H9 (cell line): Measurements from ENCODE around the gene DPP6. TPM values are rescaled to one million over a fixed set of nuclear protein-coding genes. Genes with fewer than 3 reads are reported as not detected.

Experiments
- DNase-seq: peaks from one replicate; pipeline ENCODE4 v3.0.0-alpha.2; 2017
- H2AFZ ChIP-seq: one replicate; pipeline ENCODE4 v1.6.1; 2013; ENCODE audit warnings: mild to moderate bottlenecking, low read length, control low read depth, moderate library complexity
- H2AK5ac ChIP-seq: 2 replicates; pipeline ENCODE4 v1.6.1; 2013; ENCODE audit warnings: low read length, control low read depth, mixed read lengths; ENCODE audit not compliant: insufficient read length
- H2BK120ac ChIP-seq: one replicate; pipeline ENCODE4 v1.6.1; 2013; ENCODE audit warnings: low read depth, mild to moderate bottlenecking, low read length, control low read depth, inconsistent platforms; ENCODE audit not compliant: poor library complexity, severe bottlenecking
- H2BK12ac ChIP-seq: 2 replicates; pipeline ENCODE4 v1.6.1; 2013; ENCODE audit warnings: low read length, control low read depth, mixed read lengths, low read depth; ENCODE audit not compliant: insufficient read length
- H2BK15ac ChIP-seq: 2 replicates; pipeline ENCODE4 v1.6.1; 2013; ENCODE audit warnings: low read depth, low read length, control low read depth
- H2BK20ac ChIP-seq: one replicate; pipeline ENCODE4 v1.6.1; 2013; ENCODE audit warnings: low read depth, mild to moderate bottlenecking, low read length, control low read depth, inconsistent platforms; ENCODE audit not compliant: poor library complexity, severe bottlenecking
- H2BK5ac ChIP-seq: 2 replicates; pipeline ENCODE4 v1.6.1; 2013; ENCODE audit warnings: low read length, control low read depth, mixed read lengths; ENCODE audit not compliant: insufficient read length
- H3K14ac ChIP-seq: 2 replicates; pipeline ENCODE4 v1.6.1; 2013; ENCODE audit warnings: low read length, control low read depth; ENCODE audit not compliant: insufficient read depth
- H3K18ac ChIP-seq: 2 replicates; pipeline ENCODE4 v1.6.1; 2013; ENCODE audit warnings: low read depth, mild to moderate bottlenecking, mixed read lengths, low read length, control low read depth; ENCODE audit not compliant: insufficient read length
- H3K23ac ChIP-seq: 2 replicates; pipeline ENCODE4 v1.6.1; 2013; ENCODE audit warnings: low read length, control low read depth, mixed read lengths, low read depth; ENCODE audit not compliant: insufficient read length
- H3K23me2 ChIP-seq: 2 replicates; pipeline ENCODE4 v1.6.1; 2013; ENCODE audit warnings: low read depth, mild to moderate bottlenecking, mixed read lengths, low read length, control low read depth; ENCODE audit not compliant: insufficient read length, poor library complexity, severe bottlenecking
- H3K27ac ChIP-seq: 2 replicates; pipeline ENCODE4 v1.5.1; 2013; ENCODE audit warnings: low read length, control low read depth, mixed read lengths, low read depth; ENCODE audit not compliant: insufficient read length
- H3K27me3 ChIP-seq: 2 replicates; pipeline ENCODE4 v1.6.1; 2013; ENCODE audit warnings: low read length, control low read depth, inconsistent platforms; ENCODE audit not compliant: insufficient read depth
- H3K4ac ChIP-seq: 2 replicates; pipeline ENCODE4 v1.6.1; 2013; ENCODE audit warnings: low read depth, mild to moderate bottlenecking, control low read depth, inconsistent platforms, low read length, moderate library complexity
- H3K4me1 ChIP-seq: 2 replicates; pipeline ENCODE4 v1.6.1; 2013; ENCODE audit warnings: low read length, control low read depth, inconsistent platforms; ENCODE audit not compliant: insufficient read depth
- H3K4me2 ChIP-seq: 2 replicates; pipeline ENCODE4 v1.6.1; 2013; ENCODE audit warnings: low read length, control low read depth, mixed read lengths; ENCODE audit not compliant: insufficient read length, insufficient read depth
- H3K56ac ChIP-seq: 2 replicates; pipeline ENCODE4 v1.6.1; 2013; ENCODE audit warnings: low read depth, mild to moderate bottlenecking, mixed read lengths, low read length, control low read depth; ENCODE audit not compliant: insufficient read length
- H3K79me1 ChIP-seq: 2 replicates; pipeline ENCODE4 v1.6.1; 2013; ENCODE audit warnings: low read depth, mild to moderate bottlenecking, moderate library complexity, low read length, control low read depth, inconsistent platforms; ENCODE audit not compliant: insufficient read depth, poor library complexity, severe bottlenecking
- H3K79me2 ChIP-seq: 2 replicates; pipeline ENCODE4 v1.6.1; 2013; ENCODE audit warnings: low read length, control low read depth, inconsistent platforms; ENCODE audit not compliant: insufficient read depth
- H3K9ac ChIP-seq: 2 replicates; pipeline ENCODE4 v1.6.1; 2013; ENCODE audit warnings: low read length, control low read depth, mixed read lengths; ENCODE audit not compliant: insufficient read length; ENCODE audit errors: extremely low read depth
- H3K9me3 ChIP-seq: one replicate; pipeline ENCODE4 v1.6.1; 2013; ENCODE audit warnings: low read depth, low read length, inconsistent platforms; ENCODE audit not compliant: control insufficient read depth
- H3T11ph ChIP-seq: one replicate; pipeline ENCODE4 v1.6.1; 2013; ENCODE audit warnings: mild to moderate bottlenecking, low read length, control low read depth, inconsistent platforms
- H4K20me1 ChIP-seq: one replicate; pipeline ENCODE4 v1.6.1; 2013; ENCODE audit not compliant: control insufficient read depth, insufficient read length, insufficient read depth
- H4K5ac ChIP-seq: 2 replicates; pipeline ENCODE4 v1.6.1; 2013; ENCODE audit warnings: low read depth, mild to moderate bottlenecking, mixed read lengths, low read length, control low read depth; ENCODE audit not compliant: insufficient read length
- H4K8ac ChIP-seq: replicated peaks from 2 replicates; pipeline ENCODE4 v1.6.1; 2013; ENCODE audit warnings: low read length, control low read depth, mixed read lengths, low read depth; ENCODE audit not compliant: insufficient read length
- H4K91ac ChIP-seq: 2 replicates; pipeline ENCODE4 v1.6.1; 2013; ENCODE audit warnings: low read depth, mild to moderate bottlenecking, moderate library complexity, mixed read lengths, low read length, control low read depth; ENCODE audit not compliant: insufficient read length
- H3K27ac Mint-ChIP-seq, 3 experiments: 2 replicates in 2 of 3; 3 replicates in 1 of 3; pipeline ENCODE4 v1.8.0; 2020 to 2021; ENCODE audit warnings: mixed read lengths in 3 of 3, mild to moderate bottlenecking in 1 of 3, moderate library complexity in 1 of 3
- H3K27me3 Mint-ChIP-seq: 2 replicates; pipeline ENCODE4 v1.8.0; 2021; ENCODE audit warnings: low read depth, mild to moderate bottlenecking, moderate library complexity, mixed read lengths
- H3K36me3 Mint-ChIP-seq, 3 experiments: 2 replicates in 2 of 3; 3 replicates in 1 of 3; pipeline ENCODE4 v1.8.0; 2020 to 2021; ENCODE audit warnings: low read depth in 3 of 3, mixed read lengths in 3 of 3; ENCODE audit not compliant: insufficient read depth in 1 of 3
- H3K4me1 Mint-ChIP-seq, 2 experiments: 2 replicates each; pipeline ENCODE4 v1.8.0; 2020; ENCODE audit warnings: mixed read lengths in 2 of 2
- H3K4me3 Mint-ChIP-seq, 2 experiments: 2 replicates in 1 of 2; 3 replicates in 1 of 2; pipeline ENCODE4 v1.8.0; 2020 to 2021; ENCODE audit warnings: mild to moderate bottlenecking in 2 of 2, mixed read lengths in 2 of 2, moderate library complexity in 1 of 2
- H3K9me3 Mint-ChIP-seq, 2 experiments: 2 replicates in 1 of 2; 3 replicates in 1 of 2; pipeline ENCODE4 v1.8.0; 2020; ENCODE audit warnings: mild to moderate bottlenecking in 2 of 2, mixed read lengths in 2 of 2, moderate library complexity in 1 of 2
- WGBS: extraction: QIAGEN DNeasy Blood & Tissue Kit; methylation state at CpG from one replicate; pipeline ENCODE4 v1.1.7; 2013; ENCODE audit warnings: missing lambda C conversion rate, low lambda C conversion rate, mixed read lengths; ENCODE audit not compliant: insufficient read length; ENCODE audit errors: extremely low coverage; 5-methylcytosine and 5-hydroxymethylcytosine counted together
- total RNA-seq: library from RNA; stranded (reverse); gene quantifications from 2 replicates; pipeline ENCODE4 v1.2.1, GENCODE V29; 2021
- TF ChIP-seq, protein P1 (sequence below): fragments of 200-600 bp; sonication (generic); conservative IDR thresholded peaks from 3 replicates; pipeline ENCODE4 v1.8.0; 2021; ENCODE audit warnings: antibody characterized with exemption, mild to moderate bottlenecking

DPP6 gene
- total RNA-seq, 1 experiment from 2014 or later: 4.5 TPM

DNA sequence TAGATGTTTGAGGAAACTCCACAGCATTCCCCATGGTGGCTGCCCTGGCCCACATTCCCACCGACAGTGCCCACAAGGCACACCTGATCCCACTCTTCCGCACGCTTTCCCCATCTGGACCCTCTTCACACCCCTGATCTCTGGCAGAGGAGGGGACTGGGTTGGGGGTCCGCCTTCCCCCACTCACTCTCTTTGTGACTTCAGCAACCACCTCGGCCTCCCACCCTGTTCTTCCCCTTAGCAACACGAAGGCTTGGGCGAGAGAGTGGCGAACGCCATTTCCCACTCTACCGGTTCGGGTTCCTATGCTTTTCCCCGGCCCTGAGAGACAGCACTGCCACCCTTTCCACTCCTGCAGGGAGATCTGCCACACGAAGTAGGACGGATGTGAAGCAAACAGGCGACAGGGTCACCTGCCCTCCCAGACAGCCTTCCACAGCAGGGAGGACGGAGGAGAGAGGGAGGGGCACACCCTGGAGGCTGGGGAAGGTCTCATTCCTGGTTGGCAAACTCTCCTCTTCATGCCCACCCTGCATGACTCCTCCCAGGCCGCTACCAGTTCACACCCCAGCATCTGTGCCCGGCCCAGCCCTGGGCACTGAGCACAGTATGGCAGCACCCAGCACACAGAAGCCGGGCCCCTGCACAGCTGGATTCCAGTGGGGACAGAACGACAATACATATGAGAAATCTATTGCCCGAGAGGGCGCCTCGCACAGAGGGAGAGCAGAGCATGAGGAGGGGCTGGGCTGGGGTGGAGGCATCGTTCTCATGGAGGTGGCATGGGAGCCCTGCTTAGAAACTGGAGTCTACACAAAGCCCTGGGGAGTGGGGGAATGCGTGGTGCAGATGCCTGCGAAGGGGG lies 857.3 kb downstream of the DPP6 start:
- no peak overlapping the region for H3K4me2 ChIP-seq
- no peak overlapping the region for H4K5ac ChIP-seq
- H3K14ac ChIP-seq: no peak overlapping the region
- peaks cover 3% of the 10 kb centered on the region for H3K23me2 ChIP-seq
- no peak overlapping the region for H3K4ac ChIP-seq
- no peak overlapping the region for H2AFZ ChIP-seq
- DNase-seq: no peak
- no peak overlapping the region for H3K27ac ChIP-seq
- no peaks in the 10 kb centered on the region for H3K79me1 ChIP-seq
- H4K20me1 ChIP-seq: no peaks in the 10 kb centered on the region
- no peak overlapping the region for H3T11ph ChIP-seq
- no peak overlapping the region for H2BK5ac ChIP-seq
- no peak overlapping the region for H4K91ac ChIP-seq
- no peak overlapping the region for H2BK12ac ChIP-seq
- no CpG with 5 or more reads among the region's 26 CpGs for WGBS
- no peaks in the 10 kb centered on the region for H3K9me3 ChIP-seq
- H3K18ac ChIP-seq: no peak overlapping the region
- H2BK120ac ChIP-seq: no peak overlapping the region
- no peak overlapping the region for H2BK20ac ChIP-seq
- H4K8ac ChIP-seq: no peak overlapping the region
- TF ChIP-seq, protein P1, sequence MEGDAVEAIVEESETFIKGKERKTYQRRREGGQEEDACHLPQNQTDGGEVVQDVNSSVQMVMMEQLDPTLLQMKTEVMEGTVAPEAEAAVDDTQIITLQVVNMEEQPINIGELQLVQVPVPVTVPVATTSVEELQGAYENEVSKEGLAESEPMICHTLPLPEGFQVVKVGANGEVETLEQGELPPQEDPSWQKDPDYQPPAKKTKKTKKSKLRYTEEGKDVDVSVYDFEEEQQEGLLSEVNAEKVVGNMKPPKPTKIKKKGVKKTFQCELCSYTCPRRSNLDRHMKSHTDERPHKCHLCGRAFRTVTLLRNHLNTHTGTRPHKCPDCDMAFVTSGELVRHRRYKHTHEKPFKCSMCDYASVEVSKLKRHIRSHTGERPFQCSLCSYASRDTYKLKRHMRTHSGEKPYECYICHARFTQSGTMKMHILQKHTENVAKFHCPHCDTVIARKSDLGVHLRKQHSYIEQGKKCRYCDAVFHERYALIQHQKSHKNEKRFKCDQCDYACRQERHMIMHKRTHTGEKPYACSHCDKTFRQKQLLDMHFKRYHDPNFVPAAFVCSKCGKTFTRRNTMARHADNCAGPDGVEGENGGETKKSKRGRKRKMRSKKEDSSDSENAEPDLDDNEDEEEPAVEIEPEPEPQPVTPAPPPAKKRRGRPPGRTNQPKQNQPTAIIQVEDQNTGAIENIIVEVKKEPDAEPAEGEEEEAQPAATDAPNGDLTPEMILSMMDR: no peak
- no peak overlapping the region for H2BK15ac ChIP-seq
- peaks cover 0 to 18% (median 8%) of the 10 kb centered on the region in 3 experiments; a peak in 6 of 7 replicates for H3K36me3 Mint-ChIP-seq
- H2AK5ac ChIP-seq: no peak overlapping the region
- no peak overlapping the region for H3K9ac ChIP-seq
- H3K9me3 Mint-ChIP-seq: peaks cover 31 to 38% of the 10 kb centered on the region in 2 experiments
- H3K23ac ChIP-seq: no peak overlapping the region
- H3K27me3 Mint-ChIP-seq: peaks cover 27% of the 10 kb centered on the region
- peaks cover 3 to 7% of the 10 kb centered on the region in 2 experiments for H3K4me1 Mint-ChIP-seq
- H3K4me3 Mint-ChIP-seq: no peak overlapping the region
- no peak overlapping the region for H3K56ac ChIP-seq
- H3K27ac Mint-ChIP-seq: no peak overlapping the region
- H3K4me1 ChIP-seq: no peaks in the 10 kb centered on the region
- no peaks in the 10 kb centered on the region for H3K79me2 ChIP-seq
- no peaks in the 10 kb centered on the region for H3K27me3 ChIP-seq
